NCI-H460 (cell line): ENCODE results near the gene ZFR2. TPM values are rescaled to one million over a fixed set of nuclear protein-coding genes. Genes with fewer than 3 reads are reported as not detected.
"Not testable (repeated sequence)": the region's sequence is repeated elsewhere in the genome, so short reads cannot be mapped to it uniquely, and the experiment has no call there.

ENCODE experiments used
- DNase-seq: peaks from one replicate; pipeline ENCODE4 v3.0.0-alpha.2; 2016; ENCODE audit warnings: low read depth; ENCODE audit errors: extremely low read depth
- small RNA-seq, 2 experiments: library from RNA; depleted of rRNA; stranded (forward); fragments of <200 nt; gene quantifications; one replicate each; pipeline ENCODE3, GENCODE V24; 2014
- total RNA-seq: library from RNA; depleted of rRNA; stranded (reverse); fragments of >200 nt; shearing (Covaris generic); gene quantifications from 2 replicates; pipeline ENCODE4 v1.2.3, GENCODE V29; 2014; rRNA removed

Gene ZFR2
- total RNA-seq, 1 experiment from 2014 or later: not detected

DNA sequence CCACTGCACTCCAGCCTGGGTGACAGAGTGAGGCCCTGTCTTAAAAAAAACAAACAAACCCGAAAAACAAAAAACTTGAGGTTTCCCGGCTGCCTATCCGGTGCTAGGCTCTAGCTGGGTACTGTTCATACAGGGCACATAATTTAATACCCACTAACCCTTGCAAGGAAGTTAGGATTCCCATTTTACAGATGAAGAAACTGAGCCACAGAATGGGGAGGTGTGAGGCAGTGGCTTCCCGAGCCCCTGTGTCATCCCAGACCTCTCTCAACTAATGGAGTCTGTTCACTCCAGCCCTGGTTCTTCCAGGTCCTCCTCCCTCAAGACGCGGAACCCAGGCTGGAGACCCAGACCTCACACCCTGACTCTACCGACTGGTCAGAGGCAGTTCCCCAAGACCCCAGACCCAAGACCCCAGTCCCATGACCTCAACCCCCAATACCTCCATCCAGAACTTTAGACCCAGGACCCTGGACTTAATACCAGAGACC, 107.9 kb downstream of the ZFR2 start:
- DNase-seq: no peak

DNA sequence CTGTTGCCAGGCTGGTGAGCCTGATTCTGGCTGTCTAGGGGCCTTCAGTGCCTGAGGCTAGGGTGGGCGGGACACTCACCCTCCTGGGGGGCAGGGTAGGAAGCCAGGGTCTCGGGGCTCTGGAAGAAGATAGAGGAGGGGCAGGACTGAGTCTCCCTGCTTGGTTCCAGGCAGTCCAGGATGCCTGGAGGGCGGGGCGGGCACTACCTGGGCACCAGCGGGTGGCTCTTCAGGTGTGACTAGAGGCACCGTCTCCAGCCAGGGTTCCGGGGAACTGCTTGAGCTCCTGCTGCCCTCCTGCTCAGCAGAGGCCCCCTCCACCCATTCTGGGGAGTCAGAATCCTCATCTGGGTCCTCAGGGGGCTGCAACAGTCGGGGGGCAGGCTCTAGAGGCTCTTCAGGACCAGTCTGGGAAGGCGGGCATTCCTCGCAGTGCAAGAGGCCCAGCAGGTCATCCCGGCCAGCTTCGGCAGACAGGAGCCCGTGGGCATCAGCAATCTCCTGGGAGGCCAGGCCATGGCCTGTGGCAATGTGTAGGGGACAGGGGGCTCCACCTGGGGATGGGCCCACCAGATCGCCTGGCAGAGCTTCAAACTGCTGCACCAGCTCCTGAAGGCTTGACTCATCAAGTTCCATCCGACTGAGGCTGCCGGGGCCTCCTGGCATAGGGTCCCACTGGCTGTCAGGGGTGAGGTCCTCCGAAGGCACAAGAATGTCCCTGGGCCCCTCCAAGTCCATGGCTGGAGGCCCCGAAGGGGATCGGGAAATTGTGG, 109.2 kb downstream of the ZFR2 start:
- DNase-seq: no peak

DNA sequence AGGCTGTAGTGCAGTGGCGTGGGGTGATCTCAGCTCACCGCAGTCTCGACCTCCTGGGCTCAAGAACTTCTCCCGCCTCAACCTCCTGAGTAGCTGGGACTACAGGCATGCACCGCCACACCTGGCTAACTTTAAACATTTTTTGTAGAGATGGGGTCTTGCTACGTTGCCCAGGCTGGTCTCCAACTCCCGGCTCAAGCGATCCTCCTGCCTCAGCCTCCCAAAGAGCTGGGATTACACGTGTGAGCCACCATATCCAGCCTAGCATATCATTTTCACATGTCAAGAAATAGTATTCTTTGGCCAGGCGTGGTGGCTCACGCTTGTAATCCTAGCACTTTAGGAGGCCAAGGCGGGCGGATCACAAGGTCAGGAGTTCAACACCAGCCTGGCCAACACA, 110.5 kb downstream of the ZFR2 start:
- not testable (repeated sequence) for DNase-seq

DNA sequence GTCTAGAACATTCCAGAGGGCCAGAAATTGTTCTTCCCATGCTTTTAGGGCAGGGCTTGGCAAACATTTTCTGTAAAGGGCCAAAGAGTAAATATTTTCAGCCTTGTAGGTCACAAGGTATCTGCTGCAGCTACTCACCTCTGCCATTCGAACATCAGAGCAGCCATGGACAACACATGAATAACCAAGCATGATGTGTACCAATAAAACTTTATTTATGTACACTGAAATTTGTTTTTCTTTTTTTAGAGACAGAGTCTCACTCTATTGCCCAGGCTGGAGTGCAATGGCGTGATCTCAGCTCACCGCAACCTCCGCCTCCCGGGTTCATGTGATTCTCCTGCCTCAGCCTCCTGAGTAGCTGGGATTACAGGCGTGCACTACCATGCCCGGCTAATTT, 111.1 kb downstream of the ZFR2 start:
- not testable (repeated sequence) for DNase-seq

Small RNA genes within 50 kb of the gene (small RNA-seq; reads per million reads assigned to genes)
- gene AC005777.1: 0 reads per million in 2 experiments

Other genes with a start within 250 kb of the ZFR2 start
- 10.5 and 13.0 TPM in 2 replicates for gene CACTIN, start 242.2 kb downstream of the ZFR2 start, total RNA-seq
- gene PIP5K1C, start 168.6 kb downstream of the ZFR2 start, total RNA-seq: 6.2 and 6.8 TPM in 2 replicates
- 0.69 and 0.98 TPM in 2 replicates for gene TJP3, start 160.7 kb downstream of the ZFR2 start, total RNA-seq
- 12.9 and 16.4 TPM in 2 replicates for gene APBA3, start 107.3 kb downstream of the ZFR2 start, total RNA-seq
- gene MRPL54, start 106.4 kb downstream of the ZFR2 start, total RNA-seq: 35.8 and 40.8 TPM in 2 replicates
- not detected in 2 replicates for gene RAX2, start 96.8 kb downstream of the ZFR2 start, total RNA-seq
- gene MATK, start 82.7 kb downstream of the ZFR2 start, total RNA-seq: not detected in 2 replicates
- gene ATCAY, start 11.6 kb upstream of the ZFR2 start, total RNA-seq: not detected in 2 replicates
- not detected in 2 replicates for gene NMRK2, start 64.0 kb upstream of the ZFR2 start, total RNA-seq
- gene DAPK3, start 102.1 kb upstream of the ZFR2 start, total RNA-seq: 25.7 and 32.5 TPM in 2 replicates
- 2,185 and 2,326 TPM in 2 replicates for gene EEF2, start 116.4 kb upstream of the ZFR2 start, total RNA-seq
- 14.2 and 29.8 TPM in 2 replicates for gene PIAS4, start 138.7 kb upstream of the ZFR2 start, total RNA-seq
- 12.2 and 14.1 TPM in 2 replicates for gene ZBTB7A, start 197.9 kb upstream of the ZFR2 start, total RNA-seq